Hepatocyte (in vitro differentiated cells): ENCODE results near the gene PMF1.

Experiments used
- CTCF ChIP-seq: fragments of 200-600 bp; sonication (generic); IDR thresholded peaks from 2 replicates; pipeline ENCODE4 v1.5.1; 2016; ENCODE audit warnings: antibody characterized with exemption, mild to moderate bottlenecking; ENCODE audit not compliant: poor library complexity
- EZH2 ChIP-seq: fragments of 200-600 bp; sonication (generic); IDR thresholded peaks from 2 replicates; pipeline ENCODE4 v1.6.1; 2016; ENCODE audit warnings: antibody characterized with exemption, mild to moderate bottlenecking, borderline replicate concordance

- TF ChIP-seq EZH2: no peak
- TF ChIP-seq CTCF: no peak
Measured at GRCh38 chr1:156238248-156238647, 25.4 kb downstream of the PMF1 start.
